GM23338 (cell line): ENCODE measurements around the gene AMPH. TPM values are rescaled to one million over a fixed set of nuclear protein-coding genes. Genes with fewer than 3 reads are reported as not detected.

Experiments used
- ATAC-seq: fragments of 200-7000 bp; cut with Tn5 transposase; 3 replicates; pipeline ENCODE4 v1.9.1; 2020
- DNase-seq: peaks from one replicate; pipeline ENCODE4 v3.0.0-alpha.2; 2015; ENCODE audit warnings: low spot score
- H2AFZ ChIP-seq: fragments of 200-600 bp; sonication (generic); 2 replicates; pipeline ENCODE4 v1.8.0; 2016; ENCODE audit warnings: antibody characterized with exemption, mild to moderate bottlenecking, moderate library complexity
- H3F3A ChIP-seq: fragments of 200-600 bp; sonication (generic); replicated peaks from 2 replicates; pipeline ENCODE4 v1.8.0; 2017; ENCODE audit warnings: antibody characterized with exemption, mixed run types, low read depth
- H3K27ac ChIP-seq: fragments of 200-600 bp; sonication (generic); 2 replicates; pipeline ENCODE4 v1.6.1; 2016; ENCODE audit warnings: low read depth
- H3K27me3 ChIP-seq: fragments of 200-600 bp; sonication (generic); 2 replicates; pipeline ENCODE4 v1.8.0; 2016; ENCODE audit warnings: mild to moderate bottlenecking, mixed run types, moderate library complexity; ENCODE audit not compliant: insufficient read depth
- H3K36me3 ChIP-seq: fragments of 200-600 bp; sonication (generic); 2 replicates; pipeline ENCODE4 v1.8.0; 2016; ENCODE audit warnings: mild to moderate bottlenecking; ENCODE audit not compliant: insufficient read depth
- H3K4me1 ChIP-seq: fragments of 200-600 bp; sonication (generic); 2 replicates; pipeline ENCODE4 v1.8.0; 2016; ENCODE audit warnings: mild to moderate bottlenecking, moderate library complexity; ENCODE audit not compliant: insufficient read depth
- H3K4me2 ChIP-seq: fragments of 200-600 bp; sonication (generic); 2 replicates; pipeline ENCODE4 v1.7.1; 2017; ENCODE audit warnings: mixed run types
- H3K4me3 ChIP-seq: fragments of 200-600 bp; sonication (generic); 2 replicates; pipeline ENCODE4 v1.6.1; 2016; ENCODE audit warnings: mixed run types
- H3K79me2 ChIP-seq: fragments of 200-600 bp; sonication (generic); replicated peaks from 2 replicates; pipeline ENCODE4 v1.8.0; 2017; ENCODE audit warnings: mild to moderate bottlenecking; ENCODE audit not compliant: insufficient read depth
- H3K9me2 ChIP-seq: fragments of 200-600 bp; sonication (generic); 2 replicates; pipeline ENCODE4 v1.8.0; 2017; ENCODE audit not compliant: insufficient read depth
- H4K20me1 ChIP-seq: fragments of 200-600 bp; sonication (generic); replicated peaks from 2 replicates; pipeline ENCODE4 v1.8.0; 2017; ENCODE audit warnings: mild to moderate bottlenecking; ENCODE audit not compliant: insufficient read depth
- H3K27ac Mint-ChIP-seq: 2 replicates; pipeline ENCODE4 v1.8.0; 2020; ENCODE audit warnings: inconsistent platforms, mild to moderate bottlenecking, moderate library complexity, mixed read lengths
- H3K27me3 Mint-ChIP-seq: 3 replicates; pipeline ENCODE4 v1.8.0; 2022; ENCODE audit warnings: low read depth, mild to moderate bottlenecking, moderate library complexity, mixed read lengths, inconsistent platforms; ENCODE audit not compliant: insufficient read depth, poor library complexity
- H3K36me3 Mint-ChIP-seq: 3 replicates; pipeline ENCODE4 v1.8.0; 2021; ENCODE audit warnings: low read depth, mild to moderate bottlenecking, inconsistent platforms, moderate library complexity, mixed read lengths
- H3K4me1 Mint-ChIP-seq: 3 replicates; pipeline ENCODE4 v1.8.0; 2020; ENCODE audit warnings: mild to moderate bottlenecking, inconsistent platforms, mixed read lengths
- H3K4me3 Mint-ChIP-seq: 3 replicates; pipeline ENCODE4 v1.8.0; 2021; ENCODE audit warnings: moderate library complexity, mild to moderate bottlenecking, inconsistent platforms, mixed read lengths
- H3K9me3 Mint-ChIP-seq: 3 replicates; pipeline ENCODE4 v1.8.0; 2020; ENCODE audit warnings: moderate library complexity, mild to moderate bottlenecking, inconsistent platforms, mixed read lengths
- CREB1 ChIP-seq: fragments of 250-450 bp; sonication (Bioruptor Pico); IDR thresholded peaks from 2 replicates; pipeline ENCODE4 v1.5.0; 2020; ENCODE audit warnings: low read depth, mild to moderate bottlenecking, moderate library complexity
- CTCF ChIP-seq, 2 experiments: fragments of 200-600 bp in 1 of 2; sonication (generic) in 1 of 2; conservative IDR thresholded peaks; 2 replicates each; pipeline versions ENCODE4 v1.5.1 to v1.6.1; 2016 to 2017; ENCODE audit warnings: antibody characterized with exemption in 2 of 2, low read depth in 2 of 2, mild to moderate bottlenecking in 2 of 2, moderate library complexity in 1 of 2
- EZH2 ChIP-seq: fragments of 200-600 bp; sonication (generic); IDR thresholded peaks from one replicate; pipeline ENCODE4 v1.8.0; 2017; ENCODE audit warnings: antibody characterized with exemption, mild to moderate bottlenecking, low read depth; ENCODE audit not compliant: unreplicated experiment
- JUNB ChIP-seq: IDR thresholded peaks from one replicate; pipeline ENCODE4 v1.6.1; 2016; ENCODE audit warnings: antibody characterized with exemption; ENCODE audit not compliant: unreplicated experiment
- NANOG ChIP-seq: IDR thresholded peaks from 2 replicates; pipeline ENCODE4 v1.6.1; 2016; ENCODE audit warnings: antibody characterized with exemption, borderline replicate concordance
- POLR2AphosphoS5 ChIP-seq: IDR thresholded peaks from 2 replicates; pipeline ENCODE4 v1.6.1; 2016; ENCODE audit warnings: antibody characterized with exemption, low read depth
- REST ChIP-seq: IDR thresholded peaks from one replicate; pipeline ENCODE4 v1.6.1; 2018; ENCODE audit warnings: antibody characterized with exemption; ENCODE audit not compliant: unreplicated experiment
- STAT1 ChIP-seq: IDR thresholded peaks from one replicate; pipeline ENCODE4 v1.6.1; 2016; ENCODE audit warnings: antibody characterized with exemption; ENCODE audit not compliant: unreplicated experiment
- ZNF331 ChIP-seq: fragments of 250-450 bp; sonication (Bioruptor Pico); IDR thresholded peaks from 2 replicates; pipeline ENCODE4 v1.5.0; 2020; ENCODE audit warnings: low read depth, mild to moderate bottlenecking, moderate library complexity
- ZNF462 ChIP-seq: fragments of 250-450 bp; sonication (Bioruptor Pico); IDR thresholded peaks from 2 replicates; pipeline ENCODE4 v1.5.0; 2020; ENCODE audit warnings: mild to moderate bottlenecking, moderate library complexity
- polyA plus RNA-seq: library from polyadenylated mRNA; unstranded; fragments of >200 nt; fragmentation: Nextera tagmentation; extraction: Ambion mirVana; gene quantifications from 2 replicates; pipeline ENCODE4 v1.2.1, GENCODE V29; 2016
- total RNA-seq: library from RNA; depleted of rRNA; stranded (reverse); fragments of >200 nt; shearing (Covaris generic); gene quantifications from 2 replicates; pipeline ENCODE4 v1.2.3, GENCODE V29; 2014
- TF ChIP-seq, protein P1 (sequence below): IDR thresholded peaks from 2 replicates; pipeline ENCODE4 v1.6.1; 2016; ENCODE audit warnings: antibody characterized with exemption

AMPH gene
- total and polyA plus RNA-seq, 2 experiments from 2014 or later = 4.8 to 10.2 TPM

DNA sequence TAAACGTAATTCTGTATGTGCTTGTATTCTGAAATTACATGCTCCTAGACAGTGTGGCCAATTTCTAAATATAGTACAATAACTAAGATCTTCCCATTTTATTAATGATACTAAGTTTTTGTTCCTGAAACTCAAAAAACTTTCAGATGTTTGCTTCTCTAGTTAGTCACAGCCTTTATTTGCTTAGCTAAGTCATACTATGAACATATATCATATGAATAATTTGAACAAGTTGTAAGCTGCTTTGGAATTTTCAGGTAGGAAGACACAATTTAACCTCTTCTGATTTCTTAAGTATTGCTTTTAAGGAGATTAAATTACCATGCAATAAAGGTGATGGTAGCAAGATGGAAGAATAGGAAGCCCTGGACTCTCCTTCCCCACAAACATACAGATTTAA is 148.7 kb downstream of the AMPH start (continued):
- TF ChIP-seq ZNF462 (CRISPR knock-in tag) (no peak), ZNF331 (CRISPR knock-in tag) (no peak), STAT1 (no peak), POLR2AphosphoS5 (no peak)
- TF ChIP-seq, protein P1, sequence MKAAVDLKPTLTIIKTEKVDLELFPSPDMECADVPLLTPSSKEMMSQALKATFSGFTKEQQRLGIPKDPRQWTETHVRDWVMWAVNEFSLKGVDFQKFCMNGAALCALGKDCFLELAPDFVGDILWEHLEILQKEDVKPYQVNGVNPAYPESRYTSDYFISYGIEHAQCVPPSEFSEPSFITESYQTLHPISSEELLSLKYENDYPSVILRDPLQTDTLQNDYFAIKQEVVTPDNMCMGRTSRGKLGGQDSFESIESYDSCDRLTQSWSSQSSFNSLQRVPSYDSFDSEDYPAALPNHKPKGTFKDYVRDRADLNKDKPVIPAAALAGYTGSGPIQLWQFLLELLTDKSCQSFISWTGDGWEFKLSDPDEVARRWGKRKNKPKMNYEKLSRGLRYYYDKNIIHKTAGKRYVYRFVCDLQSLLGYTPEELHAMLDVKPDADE = no peak

- Mint-ChIP-seq H3K9me3 (no peaks in the 10 kb centered on the region), H3K27me3 (no peaks in the 10 kb centered on the region), H3K36me3 (no peaks in the 10 kb centered on the region), H3K4me3 (no peak overlapping the region), H3K27ac (no peak overlapping the region), H3K4me1 (peaks cover 3% of the 10 kb centered on the region; the same call in 2 of the 3 replicates)
- DNase-seq (no peak), ATAC-seq (no peak)
- Histone ChIP-seq H4K20me1 (no peaks in the 10 kb centered on the region), H3F3A (no peaks in the 10 kb centered on the region), H3K9me2 (no peaks in the 10 kb centered on the region; the same call in 1 of the 2 replicates), H3K27ac (no peak overlapping the region), H3K27me3 (no peaks in the 10 kb centered on the region), H3K4me2 (no peak overlapping the region), H3K79me2 (no peaks in the 10 kb centered on the region), H3K4me1 (no peaks in the 10 kb centered on the region), H2AFZ (no peak overlapping the region), H3K36me3 (no peaks in the 10 kb centered on the region), H3K4me3 (no peak overlapping the region)
- TF ChIP-seq CREB1 (no peak), ZNF331 (CRISPR knock-in tag) (no peak), POLR2AphosphoS5 (no peak), REST (no peak), NANOG (no peak), CTCF (conservative IDR thresholded peaks at IDR 0.05; ENCODE audit: low read depth in 2 of 2) (no peak), EZH2 (no peak), STAT1 (no peak), JUNB (no peak)
- TF ChIP-seq, protein P1 = no peak
Measured at GRCh38 chr7:38481401-38481800, 149.8 kb downstream of the AMPH start.
